ENCODE results near the gene ATF7.

DNA sequence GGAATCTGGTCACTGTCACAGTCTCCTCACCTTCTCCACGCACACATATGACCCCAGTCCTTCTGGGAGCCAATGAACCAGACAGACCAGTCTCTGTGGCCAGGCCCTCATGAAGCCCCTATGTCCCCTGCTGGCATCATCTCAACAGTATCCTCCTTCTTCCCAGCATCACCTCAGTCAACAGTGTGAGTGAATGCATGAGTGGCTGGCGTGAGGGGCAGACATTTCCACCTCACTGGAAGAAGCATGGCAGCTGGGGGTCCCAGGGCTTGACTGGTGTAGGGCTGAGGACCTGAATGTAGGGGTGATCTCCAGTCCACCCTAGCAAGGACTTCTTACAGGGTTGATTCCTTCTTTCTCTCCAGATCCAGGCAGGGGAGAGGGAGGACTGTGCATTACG, 128.7 kb downstream of the ATF7 start:
- no peak for TF ChIP-seq POLR2A (IDR thresholded peaks at IDR 0.05; ENCODE audit: low read length)
- TF ChIP-seq, protein P1, sequence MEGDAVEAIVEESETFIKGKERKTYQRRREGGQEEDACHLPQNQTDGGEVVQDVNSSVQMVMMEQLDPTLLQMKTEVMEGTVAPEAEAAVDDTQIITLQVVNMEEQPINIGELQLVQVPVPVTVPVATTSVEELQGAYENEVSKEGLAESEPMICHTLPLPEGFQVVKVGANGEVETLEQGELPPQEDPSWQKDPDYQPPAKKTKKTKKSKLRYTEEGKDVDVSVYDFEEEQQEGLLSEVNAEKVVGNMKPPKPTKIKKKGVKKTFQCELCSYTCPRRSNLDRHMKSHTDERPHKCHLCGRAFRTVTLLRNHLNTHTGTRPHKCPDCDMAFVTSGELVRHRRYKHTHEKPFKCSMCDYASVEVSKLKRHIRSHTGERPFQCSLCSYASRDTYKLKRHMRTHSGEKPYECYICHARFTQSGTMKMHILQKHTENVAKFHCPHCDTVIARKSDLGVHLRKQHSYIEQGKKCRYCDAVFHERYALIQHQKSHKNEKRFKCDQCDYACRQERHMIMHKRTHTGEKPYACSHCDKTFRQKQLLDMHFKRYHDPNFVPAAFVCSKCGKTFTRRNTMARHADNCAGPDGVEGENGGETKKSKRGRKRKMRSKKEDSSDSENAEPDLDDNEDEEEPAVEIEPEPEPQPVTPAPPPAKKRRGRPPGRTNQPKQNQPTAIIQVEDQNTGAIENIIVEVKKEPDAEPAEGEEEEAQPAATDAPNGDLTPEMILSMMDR (IDR thresholded peaks at IDR 0.05), result no peak
- TF ChIP-seq, protein P2, sequence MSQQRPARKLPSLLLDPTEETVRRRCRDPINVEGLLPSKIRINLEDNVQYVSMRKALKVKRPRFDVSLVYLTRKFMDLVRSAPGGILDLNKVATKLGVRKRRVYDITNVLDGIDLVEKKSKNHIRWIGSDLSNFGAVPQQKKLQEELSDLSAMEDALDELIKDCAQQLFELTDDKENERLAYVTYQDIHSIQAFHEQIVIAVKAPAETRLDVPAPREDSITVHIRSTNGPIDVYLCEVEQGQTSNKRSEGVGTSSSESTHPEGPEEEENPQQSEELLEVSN (IDR thresholded peaks at IDR 0.05; ENCODE audit: borderline replicate concordance, low read depth), result no peak
- TF ChIP-seq MAFK (IDR thresholded peaks at IDR 0.05; ENCODE audit: partially characterized antibody), result no peak
- TF ChIP-seq, protein P3, sequence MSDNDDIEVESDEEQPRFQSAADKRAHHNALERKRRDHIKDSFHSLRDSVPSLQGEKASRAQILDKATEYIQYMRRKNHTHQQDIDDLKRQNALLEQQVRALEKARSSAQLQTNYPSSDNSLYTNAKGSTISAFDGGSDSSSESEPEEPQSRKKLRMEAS (IDR thresholded peaks at IDR 0.05), result no peak
